GM18507 (cell line): ENCODE results near the gene RNU6-8.

Source experiments
- DNase-seq: peaks from one replicate; pipeline ENCODE4 v3.0.0; 2011; ENCODE audit warnings: low read depth; ENCODE audit not compliant: insufficient read length; ENCODE audit errors: extremely low spot score
- FAIRE-seq: peaks from 2 replicates; lab custom pipeline; 2011; peaks lifted over from hg19 to GRCh38; lab: Jason Lieb, UNC

RNU6-8 gene

DNA sequence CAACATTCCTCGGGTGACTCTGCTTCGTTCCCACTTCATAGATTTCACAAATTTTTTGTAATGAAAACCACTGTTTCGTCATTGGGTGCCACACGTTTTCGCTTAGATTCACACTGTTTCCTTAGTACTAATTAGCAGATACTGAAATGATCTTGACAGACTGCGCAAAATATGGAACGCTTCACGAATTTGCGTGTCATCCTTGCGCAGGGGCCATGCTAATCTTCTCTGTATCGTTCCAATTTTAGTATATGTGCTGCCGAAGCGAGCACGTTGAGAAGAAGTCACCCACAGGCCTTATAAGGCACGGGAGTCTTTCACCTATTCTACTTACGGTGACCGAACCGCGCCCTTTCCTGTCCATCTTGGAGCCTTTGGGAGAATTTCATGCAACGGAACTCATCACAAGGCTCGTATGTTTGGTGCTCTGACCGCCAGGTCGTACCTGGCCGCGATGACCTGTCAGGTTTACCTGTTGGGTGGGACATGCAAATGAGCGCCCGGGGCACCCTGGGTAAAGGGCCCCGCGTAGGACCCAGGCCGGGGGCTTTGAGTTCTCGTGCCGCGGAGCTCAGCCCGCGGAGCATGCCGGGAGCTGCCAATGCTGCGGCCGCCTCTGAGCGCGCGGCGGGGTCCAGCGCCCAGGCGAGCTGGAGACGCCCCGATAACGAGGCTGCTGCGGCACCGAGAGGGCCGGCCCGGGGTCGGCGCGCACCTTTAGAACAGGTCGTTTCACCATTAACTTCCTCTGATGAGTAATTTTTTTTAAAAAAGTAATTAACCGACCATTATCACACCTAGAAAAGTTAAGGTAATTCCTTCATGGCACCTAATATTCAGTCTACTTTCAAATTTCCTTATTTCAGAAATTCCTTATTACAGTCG, at the start of gene RNU6-8:
Gene RNU6-8 (minus strand): TSS at position 272 of the 885 bp plus-strand sequence.
- peak; percentile 69 for FAIRE-seq
- peak; percentile 42 for DNase-seq

GRCh38 chr14:32252030-32252670, 49.1 kb upstream of the RNU6-8 start:
- peak; percentile 84 for FAIRE-seq

GRCh38 chr14:32251530-32251929, 48.5 kb upstream of the RNU6-8 start:
- FAIRE-seq (no peak), DNase-seq (no peak)

More at GRCh38 chr14:32252030-32252670, 49.1 kb upstream of the RNU6-8 start:
- peak; percentile 29 for DNase-seq

DNA sequence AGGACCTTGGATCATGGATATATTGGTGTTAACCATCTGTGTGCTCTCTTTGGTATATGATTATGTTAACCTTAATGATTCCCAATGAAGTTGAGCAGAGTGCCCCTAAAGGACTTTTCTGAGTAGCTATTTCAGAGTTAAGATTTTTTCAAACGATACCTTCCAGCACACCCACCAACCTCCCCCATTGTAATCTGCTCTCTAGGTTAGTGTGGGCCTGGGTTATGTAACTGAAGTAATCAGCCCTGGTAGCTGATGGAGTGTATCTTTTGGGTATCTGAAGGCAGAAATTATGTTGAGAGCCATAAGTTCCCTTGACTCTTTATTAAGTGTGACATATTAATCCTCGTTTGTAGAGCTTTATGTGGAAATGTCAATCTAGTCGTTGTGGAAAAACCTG, 47.6 kb upstream of the RNU6-8 start:
- no peak for FAIRE-seq
- DNase-seq = no peak

- no peak for FAIRE-seq
- no peak for DNase-seq
Observed at GRCh38 chr14:32249780-32250179, 46.7 kb upstream of the RNU6-8 start.

GRCh38 chr14:32249371-32249770, 46.3 kb upstream of the RNU6-8 start:
- no peak for FAIRE-seq
- no peak for DNase-seq

- no peak for FAIRE-seq
Observed at GRCh38 chr14:32246751-32247150, 43.7 kb upstream of the RNU6-8 start.

GRCh38 chr14:32244404-32244803, 41.3 kb upstream of the RNU6-8 start:
- no peak for FAIRE-seq
- no peak for DNase-seq

More at GRCh38 chr14:32246751-32247150, 43.7 kb upstream of the RNU6-8 start:
- no peak for DNase-seq

- DNase-seq = no peak
- FAIRE-seq = no peak
Observed at GRCh38 chr14:32233260-32233659, 30.2 kb upstream of the RNU6-8 start.

DNA sequence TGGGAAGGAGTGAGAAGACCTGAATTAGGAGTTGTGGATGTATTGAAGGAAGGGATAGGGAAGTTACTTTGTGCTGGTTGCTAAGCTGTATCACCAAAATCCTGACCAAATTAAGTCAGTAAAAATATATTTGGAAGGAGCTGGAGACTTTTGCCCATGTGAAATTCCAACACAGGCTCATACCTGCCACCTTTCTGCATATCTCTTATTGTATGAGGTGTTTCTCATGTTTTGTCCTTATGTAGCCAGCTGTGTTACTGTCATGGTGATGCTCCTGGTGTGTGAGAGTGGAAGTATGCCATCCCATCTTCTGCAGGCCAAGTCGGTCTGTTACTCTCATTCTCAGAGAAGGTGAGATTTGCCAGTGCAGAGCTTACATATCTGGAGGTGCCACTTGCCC, 29.4 kb upstream of the RNU6-8 start:
- FAIRE-seq = no peak

GRCh38 chr14:32230695-32231280, 27.7 kb upstream of the RNU6-8 start:
- no peak for DNase-seq
- no peak for FAIRE-seq

More for the DNA sequence above, 29.4 kb upstream of the RNU6-8 start:
- no peak for DNase-seq

DNA sequence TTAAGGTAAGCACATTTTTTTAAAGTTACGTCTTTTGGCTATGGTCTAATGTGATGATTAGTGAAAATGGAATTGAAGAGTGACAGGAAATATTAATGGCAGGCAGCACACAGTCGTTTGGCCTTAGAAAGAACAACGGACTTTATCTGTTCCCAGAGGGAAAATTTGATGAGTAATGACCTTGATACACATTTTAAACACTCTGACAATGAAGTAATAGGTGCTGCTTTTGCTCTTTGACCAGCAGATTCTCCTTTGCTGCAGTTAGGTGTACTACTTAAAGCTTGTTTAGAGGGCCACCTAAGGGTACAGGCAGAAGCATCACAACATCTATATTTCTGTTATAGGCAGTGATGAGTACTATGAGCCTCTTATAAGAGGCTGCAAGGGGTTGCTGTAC, 27.1 kb upstream of the RNU6-8 start:
- DNase-seq = no peak
- FAIRE-seq = no peak

DNA sequence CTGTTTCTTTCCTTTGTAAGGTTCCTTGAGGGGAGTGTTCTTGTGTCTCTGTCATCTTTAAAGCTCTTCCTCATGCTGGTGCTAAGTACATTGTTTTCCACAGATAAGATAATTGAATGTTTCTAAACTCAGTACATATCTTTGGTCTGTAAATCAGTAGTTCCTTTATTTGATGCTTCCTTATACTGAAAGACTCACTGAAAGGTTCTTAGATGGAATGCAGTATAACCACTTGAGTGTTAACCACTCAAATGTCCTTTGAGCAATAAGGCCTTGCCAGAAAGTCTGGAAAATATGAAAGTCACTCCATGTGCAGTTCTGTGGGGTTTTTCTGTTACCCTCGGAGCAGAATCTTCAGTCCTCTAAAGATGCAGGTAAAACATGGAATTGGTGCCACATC, 23.0 kb upstream of the RNU6-8 start:
- FAIRE-seq = no peak
- no peak for DNase-seq

DNA sequence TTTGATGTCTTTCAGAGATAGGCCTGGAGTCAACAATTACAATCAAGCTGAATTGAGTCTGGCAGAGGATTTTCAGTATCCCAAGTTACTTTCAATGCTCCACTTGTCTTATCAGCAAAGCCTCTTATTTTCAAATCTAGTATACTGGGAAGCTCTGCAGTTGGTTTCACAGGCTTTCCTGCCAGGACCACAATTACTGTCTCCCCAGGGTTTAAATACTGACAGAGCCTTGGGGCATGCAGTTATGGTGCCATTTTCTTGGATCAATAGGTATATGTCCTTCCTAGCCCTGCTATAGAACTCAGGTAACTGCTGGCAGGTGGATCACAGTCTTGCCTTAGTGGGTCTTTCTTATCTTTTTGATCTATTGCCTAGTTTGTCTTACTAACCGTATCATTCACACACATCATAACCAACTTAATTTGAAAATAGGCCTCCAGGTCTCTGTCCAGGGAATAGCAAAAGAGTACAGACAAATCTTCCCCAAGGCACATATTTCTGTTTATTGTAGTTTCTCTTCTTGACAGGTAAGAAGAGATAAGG, 22.4 kb upstream of the RNU6-8 start:
- no peak for FAIRE-seq

GRCh38 chr14:32224737-32225377, 21.8 kb upstream of the RNU6-8 start:
- DNase-seq = no peak

More for the DNA sequence above, 22.4 kb upstream of the RNU6-8 start:
- DNase-seq = no peak

DNA sequence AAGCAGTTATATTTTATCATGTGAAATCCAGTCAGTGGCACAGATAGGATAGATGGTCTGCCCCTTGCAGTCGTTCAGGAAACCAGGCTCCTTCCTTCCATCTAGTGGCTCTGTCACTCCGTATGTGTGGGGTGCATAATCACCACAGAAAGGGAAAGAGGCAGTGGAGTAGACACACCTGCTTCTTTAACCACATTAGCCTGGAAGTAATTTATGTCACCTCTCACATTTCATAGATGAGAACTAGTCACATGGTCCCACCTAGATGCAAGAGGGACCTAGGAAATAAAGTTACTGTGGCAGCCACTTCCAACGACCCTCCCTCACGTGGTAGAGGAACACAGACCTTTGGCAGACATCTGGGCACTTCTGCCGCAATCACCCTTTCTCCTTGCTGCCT, 14.2 kb upstream of the RNU6-8 start:
- FAIRE-seq (no peak), DNase-seq (no peak)

More at GRCh38 chr14:32224737-32225377, 21.8 kb upstream of the RNU6-8 start:
- no peak for FAIRE-seq

DNA sequence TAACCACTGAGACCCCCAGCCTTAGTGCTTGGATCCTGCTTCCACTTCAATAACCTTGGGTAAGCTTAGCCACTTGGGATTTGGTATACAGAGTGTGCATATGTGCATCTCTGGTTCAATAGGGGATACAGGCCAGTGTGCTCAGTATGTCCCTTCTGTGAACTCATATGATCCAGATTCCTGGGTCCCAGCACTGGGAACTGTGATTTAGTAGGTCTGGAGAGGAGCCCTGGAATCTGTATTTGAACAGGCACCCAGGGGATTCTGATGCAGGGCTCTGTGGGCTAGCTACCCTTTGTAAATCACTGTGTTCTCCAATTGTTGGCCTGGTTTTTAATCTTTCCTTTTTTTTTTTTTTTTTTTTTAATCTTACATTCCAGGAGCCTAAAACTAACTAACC, 9.8 kb upstream of the RNU6-8 start:
- DNase-seq (no peak), FAIRE-seq (no peak)

DNA sequence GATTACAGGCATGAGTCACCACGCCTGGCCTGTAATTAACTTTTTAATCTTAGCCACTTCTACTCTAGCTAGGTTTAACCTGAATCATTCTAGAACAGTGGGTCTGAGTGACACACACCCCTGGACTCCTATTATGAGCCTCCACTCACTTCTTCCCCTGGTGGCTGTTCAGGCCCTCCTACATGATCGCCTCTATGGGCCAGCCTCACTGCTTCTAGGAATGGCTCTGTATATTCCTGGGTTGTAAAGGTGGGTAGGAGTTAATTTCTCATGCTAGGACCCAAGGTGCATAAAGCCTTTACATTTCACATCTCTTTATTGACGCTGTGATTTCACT, 8.0 kb upstream of the RNU6-8 start:
- FAIRE-seq (no peak), DNase-seq (no peak)

GRCh38 chr14:32209471-32209870, 6.4 kb upstream of the RNU6-8 start:
- FAIRE-seq (no peak), DNase-seq (no peak)

GRCh38 chr14:32208490-32208889, 5.4 kb upstream of the RNU6-8 start:
- FAIRE-seq = no peak
- no peak for DNase-seq
